Naive B cell (primary cell): ENCODE results near the gene CKS1B. TPM values are rescaled to one million over a fixed set of nuclear protein-coding genes. Genes with fewer than 3 reads are reported as not detected.

Experiments
- ATAC-seq, 2 donors: fragments of 150-1000 bp; cut with Tn5 transposase; 2 replicates each; pipeline ENCODE4 v1.10.0; 2021; ENCODE audit warnings: low read depth in 2 of 2, mild to moderate bottlenecking in 2 of 2, moderate library complexity in 2 of 2
- DNase-seq: peaks from one replicate; pipeline ENCODE4 v3.0.0; 2022
- H3K27ac Mint-ChIP-seq, 6 donors: one replicate each; pipeline ENCODE4 v1.8.0; 2020 to 2022; ENCODE audit warnings: mild to moderate bottlenecking in 6 of 6, mixed read lengths in 6 of 6, moderate library complexity in 5 of 6, inconsistent platforms in 2 of 6
- H3K27me3 Mint-ChIP-seq, 3 donors: one replicate each; pipeline ENCODE4 v1.8.0; 2021 to 2022; ENCODE audit warnings: mixed read lengths in 3 of 3, mild to moderate bottlenecking in 1 of 3
- H3K36me3 Mint-ChIP-seq, 2 donors: one replicate each; pipeline ENCODE4 v1.8.0; 2020 to 2022; ENCODE audit warnings: mixed read lengths in 2 of 2, inconsistent platforms in 1 of 2, mild to moderate bottlenecking in 1 of 2
- H3K4me1 Mint-ChIP-seq, 3 donors: one replicate each; pipeline ENCODE4 v1.8.0; 2020 to 2022; ENCODE audit warnings: mixed read lengths in 3 of 3, inconsistent platforms in 1 of 3, mild to moderate bottlenecking in 1 of 3, moderate library complexity in 1 of 3
- H3K4me3 Mint-ChIP-seq, 8 donors: one replicate each; pipeline ENCODE4 v1.8.0; 2020 to 2022; ENCODE audit warnings: mild to moderate bottlenecking in 8 of 8, mixed read lengths in 8 of 8, moderate library complexity in 8 of 8, inconsistent platforms in 2 of 8
- H3K9me3 Mint-ChIP-seq, 7 donors: one replicate each; pipeline ENCODE4 v1.8.0; 2020 to 2022; ENCODE audit warnings: mixed read lengths in 7 of 7, mild to moderate bottlenecking in 5 of 7, inconsistent platforms in 2 of 7, moderate library complexity in 1 of 7
- polyA plus RNA-seq, 6 donors: library from polyadenylated mRNA; unstranded; fragments of 300-500 nt; fragmentation: Illumina TruSeq; gene quantifications; one replicate each; pipeline ENCODE4 v1.2.3, GENCODE V29; 2021; ENCODE audit warnings: low read depth in 6 of 6

CKS1B gene
- polyA plus RNA-seq, 6 donors from 2014 or later, result 117 to 196 (median 131) TPM

DNA sequence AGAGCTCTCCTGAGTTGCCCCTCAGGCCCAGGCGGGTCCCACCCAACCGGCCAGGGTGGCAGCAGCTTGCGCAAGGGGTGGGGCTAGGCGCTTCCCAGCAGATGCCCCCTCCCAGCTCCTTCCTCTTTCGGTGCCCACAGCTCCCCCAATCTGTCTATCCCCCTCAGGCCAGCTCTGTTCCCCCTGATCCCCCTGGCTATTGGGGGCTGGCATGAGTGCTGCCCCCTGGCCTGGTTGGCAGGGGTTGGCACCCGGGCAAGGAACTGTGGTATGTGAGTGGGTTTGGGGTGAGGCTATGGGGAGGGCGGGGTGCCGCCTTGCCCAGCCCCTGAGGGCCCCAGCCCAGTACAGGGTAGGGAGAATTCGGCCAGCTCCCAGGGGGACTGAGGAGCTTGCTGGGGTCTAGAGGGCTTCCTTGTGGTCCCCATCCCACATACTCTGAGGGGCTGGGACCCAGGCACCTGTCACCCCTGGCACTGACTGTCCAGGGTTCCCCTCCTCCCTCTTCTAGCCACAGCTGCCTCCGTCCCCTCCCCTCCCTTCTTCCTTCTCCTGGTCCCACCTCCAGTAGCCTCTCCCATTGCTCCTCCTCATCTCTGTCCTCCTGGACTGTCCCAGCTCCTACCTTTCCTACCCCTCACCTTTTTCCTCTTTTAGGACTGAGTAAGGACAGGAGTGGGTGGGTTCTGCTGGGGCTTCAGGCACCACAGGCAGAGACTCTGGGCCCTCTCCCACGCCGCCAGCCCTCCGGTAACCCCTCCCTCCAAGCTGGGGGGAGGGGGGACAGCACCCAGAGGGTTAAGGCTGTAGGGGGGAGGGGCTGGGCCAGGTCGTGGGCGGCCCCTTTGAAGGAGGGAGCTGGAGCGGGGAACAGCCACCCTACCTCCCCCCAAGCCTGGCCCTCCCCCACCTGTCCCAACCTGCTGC is 33.8 kb downstream of the CKS1B start:
- peaks cover 64 to 94% (median 81%) of the 10 kb centered on the region in 3 donors for H3K4me1 Mint-ChIP-seq
- DNase-seq (no peak), ATAC-seq (no peak)
- no peaks in the 10 kb centered on the region for H3K9me3 Mint-ChIP-seq
- peak overlapping the region in 5 of 8 donors; percentile 9 to 73 (median 37) for H3K4me3 Mint-ChIP-seq
- no peaks in the 10 kb centered on the region for H3K27me3 Mint-ChIP-seq
- peak overlapping the region in 3 of 6 donors; percentile 42 to 92 (median 80) for H3K27ac Mint-ChIP-seq
- H3K36me3 Mint-ChIP-seq, result no peaks in the 10 kb centered on the region

DNA sequence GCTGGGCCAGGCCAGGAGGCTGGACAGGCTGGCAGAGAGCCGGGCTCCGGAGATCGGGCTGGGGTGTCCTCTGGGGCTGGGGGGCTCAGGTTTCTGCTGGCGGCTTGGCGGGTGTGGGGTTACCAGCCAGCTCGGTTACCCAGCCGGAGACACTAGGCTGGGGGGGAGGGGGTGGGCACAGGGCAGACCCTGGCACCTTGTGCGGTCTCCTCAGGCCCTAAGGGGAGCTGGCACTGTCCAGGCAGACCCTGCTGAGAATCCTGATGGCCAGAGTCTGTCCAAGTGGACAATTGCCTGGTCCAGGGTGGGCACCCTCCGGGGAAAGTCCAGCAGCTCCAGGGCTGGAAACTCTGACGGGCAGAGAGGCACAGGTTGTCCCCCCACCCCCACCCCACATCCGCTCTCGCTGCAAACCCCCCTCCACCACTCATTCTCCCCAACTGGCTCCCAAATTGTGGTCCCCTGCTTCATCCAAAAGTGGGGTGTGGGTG is 34.8 kb downstream of the CKS1B start:
- Mint-ChIP-seq H3K4me3 (peak overlapping the region in 6 of 8 donors; percentile 17 to 87 (median 48)), H3K9me3 (no peaks in the 10 kb centered on the region), H3K36me3 (no peaks in the 10 kb centered on the region), H3K27me3 (no peaks in the 10 kb centered on the region), H3K27ac (peak overlapping the region in 2 of 6 donors; percentile 80 to 90), H3K4me1 (peaks cover 66 to 94% (median 83%) of the 10 kb centered on the region in 3 donors)
- no peak for DNase-seq
- ATAC-seq, result no peak

- no peaks in the 10 kb centered on the region for H3K27me3 Mint-ChIP-seq
- ATAC-seq (no peak), DNase-seq (no peak)
- no peaks in the 10 kb centered on the region for H3K36me3 Mint-ChIP-seq
- peak overlapping the region in 3 of 6 donors; percentile 68 to 92 (median 72) for H3K27ac Mint-ChIP-seq
- H3K4me1 Mint-ChIP-seq, result peaks cover 63 to 91% (median 82%) of the 10 kb centered on the region in 3 donors
- H3K9me3 Mint-ChIP-seq, result no peaks in the 10 kb centered on the region
- H3K4me3 Mint-ChIP-seq, result peak overlapping the region in 6 of 8 donors; percentile 12 to 87 (median 56)
Observed at GRCh38 chr1:155009742-155010141, 35.3 kb downstream of the CKS1B start.

DNA sequence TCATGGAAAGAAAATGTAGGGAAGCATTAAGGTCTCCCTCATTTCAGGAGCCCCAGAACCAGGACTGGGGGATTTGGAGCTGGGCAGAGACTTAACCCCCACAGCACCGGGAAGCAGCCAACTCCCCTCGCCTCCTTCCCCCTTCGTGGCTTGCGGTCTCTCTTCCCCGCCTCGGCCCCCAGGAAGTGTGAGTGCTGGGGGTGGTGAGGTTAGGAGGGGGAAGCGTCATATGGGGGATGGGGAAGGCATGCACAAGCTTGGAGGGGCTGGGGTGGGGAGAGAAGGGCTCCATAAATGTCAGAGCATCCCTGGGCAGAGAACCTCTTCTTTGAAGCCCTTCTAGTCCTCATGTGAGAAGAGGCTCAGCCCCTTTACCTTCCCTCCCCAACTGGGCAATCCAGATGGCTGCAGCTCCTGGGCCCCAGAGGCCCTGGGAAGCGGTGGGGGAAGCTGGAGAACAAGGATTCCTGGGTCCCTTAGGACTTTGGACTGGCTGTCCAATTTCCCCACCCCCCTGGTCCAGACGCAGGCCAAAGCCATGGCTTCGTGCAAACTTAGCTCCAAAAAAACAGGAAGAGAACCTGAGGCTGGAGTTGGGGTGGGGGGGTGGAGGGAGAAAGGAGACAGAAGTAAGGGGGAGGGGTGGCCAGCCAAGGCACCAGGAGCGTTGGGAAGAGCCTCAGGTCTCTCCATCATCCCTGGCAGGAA is 35.9 kb downstream of the CKS1B start:
- Mint-ChIP-seq H3K9me3 (no peaks in the 10 kb centered on the region), H3K27ac (peak overlapping the region in 4 of 6 donors; percentile 26 to 82 (median 62)), H3K4me1 (peaks cover 60 to 87% (median 79%) of the 10 kb centered on the region in 3 donors), H3K27me3 (no peaks in the 10 kb centered on the region), H3K4me3 (peak overlapping the region in 6 of 8 donors; percentile 12 to 80 (median 56)), H3K36me3 (no peaks in the 10 kb centered on the region)
- DNase-seq (no peak), ATAC-seq (no peak)

GRCh38 chr1:155011004-155011416 is 36.5 kb downstream of the CKS1B start:
- Mint-ChIP-seq H3K27me3 (no peaks in the 10 kb centered on the region), H3K9me3 (no peaks in the 10 kb centered on the region), H3K36me3 (no peaks in the 10 kb centered on the region), H3K4me3 (no peak overlapping the region), H3K27ac (peak overlapping the region in 2 of 6 donors; percentile 52 to 57), H3K4me1 (peaks cover 63 to 87% (median 79%) of the 10 kb centered on the region in 3 donors)
- DNase-seq (no peak), ATAC-seq (no peak)

DNA sequence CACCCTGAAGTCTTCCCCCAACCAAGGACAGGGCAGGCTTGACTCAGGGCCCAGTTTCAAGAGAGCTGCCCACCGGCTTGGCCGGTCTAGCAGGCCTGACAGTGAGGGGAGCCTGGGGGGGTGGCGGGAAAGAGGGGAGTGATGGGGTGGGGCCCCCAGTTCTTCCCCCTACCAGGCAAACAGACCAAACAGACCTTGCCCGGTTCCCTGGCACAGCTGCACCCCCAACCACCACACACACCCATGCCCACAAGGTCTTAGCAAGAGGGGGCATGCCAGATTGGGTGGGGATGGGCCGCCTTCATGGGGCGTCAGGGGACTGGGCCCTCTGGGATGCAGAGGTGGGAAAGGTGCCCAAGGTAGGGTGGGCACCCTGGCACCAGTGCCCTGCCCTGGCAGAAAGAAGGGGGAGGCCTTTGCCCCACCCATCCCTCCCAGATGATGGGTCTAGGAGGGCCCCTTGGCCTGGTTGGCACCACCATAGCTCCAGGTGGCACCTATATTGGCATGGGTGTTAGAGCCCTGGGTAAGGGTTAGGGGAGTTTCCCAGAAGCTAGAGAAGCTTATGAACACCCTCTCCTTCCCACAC is 37.0 kb downstream of the CKS1B start:
- ATAC-seq, result no peak
- Mint-ChIP-seq H3K27ac (peak overlapping the region in 1 of 6 donors; percentile 57), H3K36me3 (no peaks in the 10 kb centered on the region), H3K4me1 (peaks cover 63 to 87% (median 79%) of the 10 kb centered on the region in 3 donors), H3K4me3 (no peak overlapping the region), H3K9me3 (no peaks in the 10 kb centered on the region), H3K27me3 (no peaks in the 10 kb centered on the region)
- no peak for DNase-seq

DNA sequence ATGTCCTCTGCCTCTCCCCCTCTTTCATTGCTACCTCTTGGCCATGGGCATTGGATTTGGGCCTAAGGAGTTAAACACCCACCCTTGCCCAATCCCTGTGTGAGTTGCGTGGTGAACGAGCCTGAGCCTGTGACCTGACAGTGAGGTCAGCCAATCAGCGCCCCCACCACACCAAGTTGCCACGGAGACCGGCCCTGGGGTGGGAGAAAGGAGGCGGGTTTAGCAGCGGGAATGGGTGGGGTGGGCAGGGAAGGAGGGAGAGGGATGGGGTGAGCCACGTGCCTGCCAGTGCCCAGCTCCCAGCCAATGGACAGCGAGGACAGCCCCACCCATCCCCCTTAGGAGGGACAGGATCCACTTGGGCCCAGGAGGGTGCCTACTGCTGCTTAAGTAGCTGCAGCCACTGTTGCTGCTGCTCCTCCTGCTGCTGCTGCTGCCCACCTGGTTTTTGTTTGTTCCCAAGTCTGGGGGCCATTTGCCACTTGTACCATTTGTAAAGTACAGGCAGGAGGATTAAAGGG is 37.6 kb downstream of the CKS1B start:
- DNase-seq, result no peak
- Mint-ChIP-seq H3K36me3 (no peaks in the 10 kb centered on the region), H3K27ac (peak overlapping the region in 3 of 6 donors; percentile 51 to 60 (median 52)), H3K9me3 (no peaks in the 10 kb centered on the region), H3K4me3 (no peak overlapping the region), H3K27me3 (no peaks in the 10 kb centered on the region), H3K4me1 (peaks cover 64 to 88% (median 79%) of the 10 kb centered on the region in 3 donors)
- ATAC-seq, result no peak

DNA sequence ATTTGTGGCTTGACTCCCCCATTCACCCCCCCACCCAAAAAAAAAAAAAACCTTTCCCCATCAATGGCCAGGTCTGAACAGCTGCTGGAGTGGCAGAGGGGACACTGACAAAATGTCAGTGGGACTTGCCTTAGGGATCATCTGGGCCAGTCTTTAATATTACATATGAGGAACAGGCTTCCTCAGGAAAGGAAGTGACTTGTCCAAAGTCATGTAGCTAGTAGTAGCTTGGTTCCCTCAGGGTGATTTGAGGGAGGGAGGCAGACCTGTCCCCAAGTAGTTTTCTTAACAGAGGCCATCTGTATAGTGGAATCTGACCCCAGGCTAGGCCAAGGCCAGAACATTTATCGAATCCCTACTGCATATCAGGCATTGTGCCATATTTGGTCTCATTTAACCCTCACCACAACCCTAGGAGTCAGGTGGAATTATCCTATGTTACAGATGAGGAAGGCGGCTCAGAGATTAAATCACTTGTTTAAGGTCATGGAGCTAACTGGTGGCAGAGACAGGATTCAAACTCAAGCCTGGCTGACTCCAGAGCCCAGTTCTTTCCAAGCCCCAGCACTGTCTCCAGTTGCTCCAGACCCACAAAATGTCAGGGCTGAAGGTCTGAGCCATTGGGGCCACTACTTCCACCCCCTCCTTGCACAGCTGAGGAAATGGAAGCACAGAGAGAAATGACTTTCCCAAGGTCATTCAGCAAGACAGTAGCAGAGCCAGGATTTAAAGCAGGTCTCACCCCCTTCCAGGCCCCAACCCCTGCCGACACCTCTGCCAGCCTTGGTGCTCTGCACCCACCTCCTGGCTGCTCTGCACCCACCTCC is 38.5 kb downstream of the CKS1B start:
- ATAC-seq (no peak), DNase-seq (no peak)
- no peaks in the 10 kb centered on the region for H3K36me3 Mint-ChIP-seq
- H3K4me1 Mint-ChIP-seq, result peaks cover 66 to 86% (median 78%) of the 10 kb centered on the region in 3 donors
- no peaks in the 10 kb centered on the region for H3K9me3 Mint-ChIP-seq
- peak overlapping the region; percentile 26 to 88 (median 61) for H3K27ac Mint-ChIP-seq
- H3K4me3 Mint-ChIP-seq, result peak overlapping the region in 6 of 8 donors; percentile 6 to 80 (median 63)
- no peaks in the 10 kb centered on the region for H3K27me3 Mint-ChIP-seq

- Mint-ChIP-seq H3K36me3 (no peaks in the 10 kb centered on the region), H3K4me3 (peak overlapping the region in 4 of 8 donors; percentile 23 to 80 (median 30)), H3K27me3 (no peaks in the 10 kb centered on the region), H3K9me3 (no peaks in the 10 kb centered on the region), H3K27ac (peak overlapping the region; percentile 28 to 93 (median 63)), H3K4me1 (peaks cover 62 to 83% (median 79%) of the 10 kb centered on the region in 3 donors)
- no peak for DNase-seq
- ATAC-seq, result no peak
Observed at GRCh38 chr1:155013632-155014031, 39.2 kb downstream of the CKS1B start.

DNA sequence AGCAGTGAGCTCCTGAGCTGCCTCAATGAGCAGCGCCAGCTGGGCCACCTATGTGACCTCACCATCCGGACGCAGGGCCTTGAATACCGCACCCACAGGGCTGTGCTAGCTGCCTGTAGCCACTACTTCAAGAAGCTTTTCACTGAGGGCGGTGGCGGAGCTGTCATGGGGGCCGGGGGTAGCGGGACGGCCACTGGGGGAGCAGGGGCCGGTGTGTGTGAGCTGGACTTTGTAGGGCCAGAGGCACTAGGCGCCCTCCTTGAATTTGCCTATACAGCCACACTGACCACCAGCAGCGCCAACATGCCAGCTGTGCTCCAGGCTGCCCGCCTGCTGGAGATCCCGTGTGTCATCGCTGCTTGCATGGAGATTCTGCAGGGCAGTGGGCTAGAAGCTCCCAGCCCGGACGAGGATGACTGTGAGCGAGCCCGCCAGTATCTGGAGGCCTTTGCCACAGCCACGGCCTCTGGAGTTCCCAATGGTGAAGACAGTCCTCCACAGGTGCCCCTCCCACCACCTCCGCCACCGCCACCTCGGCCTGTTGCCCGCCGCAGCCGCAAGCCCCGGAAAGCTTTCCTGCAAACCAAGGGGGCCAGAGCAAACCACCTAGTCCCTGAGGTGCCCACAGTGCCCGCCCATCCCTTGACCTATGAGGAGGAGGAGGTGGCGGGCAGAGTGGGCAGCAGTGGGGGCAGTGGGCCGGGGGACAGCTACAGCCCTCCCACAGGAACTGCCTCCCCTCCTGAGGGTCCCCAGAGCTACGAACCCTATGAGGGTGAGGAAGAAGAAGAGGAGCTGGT is 40.4 kb downstream of the CKS1B start:
- no peak for DNase-seq
- Mint-ChIP-seq H3K27me3 (no peaks in the 10 kb centered on the region), H3K9me3 (no peaks in the 10 kb centered on the region), H3K4me3 (peak overlapping the region in 3 of 8 donors; percentile 4 to 84 (median 19)), H3K27ac (peak overlapping the region in 3 of 6 donors; percentile 33 to 93 (median 93)), H3K4me1 (peaks cover 62 to 84% (median 83%) of the 10 kb centered on the region in 3 donors), H3K36me3 (no peaks in the 10 kb centered on the region)
- ATAC-seq, result no peak

DNA sequence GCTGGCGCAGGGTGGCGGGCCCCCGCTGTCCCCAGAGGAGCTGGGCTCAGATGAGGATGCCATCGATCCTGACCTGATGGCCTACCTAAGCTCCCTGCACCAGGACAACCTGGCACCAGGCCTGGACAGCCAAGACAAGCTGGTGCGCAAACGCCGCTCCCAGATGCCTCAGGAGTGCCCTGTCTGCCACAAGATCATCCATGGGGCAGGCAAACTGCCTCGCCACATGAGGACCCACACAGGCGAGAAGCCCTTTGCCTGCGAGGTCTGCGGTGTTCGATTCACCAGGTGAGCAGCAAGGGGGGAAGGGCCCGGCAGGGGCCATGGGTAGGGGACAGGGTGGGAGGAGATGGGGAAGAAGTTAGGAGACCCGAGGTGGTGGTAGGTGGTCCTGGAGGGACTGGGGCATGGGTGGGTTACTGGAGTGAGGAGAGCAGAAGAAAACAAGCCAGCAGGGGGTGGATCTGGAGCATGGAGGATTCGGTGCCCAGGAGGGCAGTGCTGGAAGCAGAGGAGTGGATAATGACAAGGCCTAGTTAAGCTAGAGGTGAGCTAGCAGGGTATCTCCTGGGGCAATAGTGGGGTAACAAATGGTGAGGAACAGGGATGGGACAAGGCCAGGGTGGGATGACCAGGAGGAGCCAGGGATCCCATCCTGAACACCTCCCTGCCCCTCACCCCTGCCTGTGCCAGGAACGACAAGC is 41.2 kb downstream of the CKS1B start:
- H3K27me3 Mint-ChIP-seq, result no peaks in the 10 kb centered on the region
- no peaks in the 10 kb centered on the region for H3K9me3 Mint-ChIP-seq
- peaks cover 60 to 79% (median 76%) of the 10 kb centered on the region in 3 donors for H3K4me1 Mint-ChIP-seq
- DNase-seq, result no peak
- peak overlapping the region; percentile 47 to 87 (median 78) for H3K4me3 Mint-ChIP-seq
- no peak for ATAC-seq
- no peaks in the 10 kb centered on the region for H3K36me3 Mint-ChIP-seq
- peak overlapping the region in 5 of 6 donors; percentile 87 to 96 (median 93) for H3K27ac Mint-ChIP-seq
